Measurements from ENCODE around the gene NEGR1.

NEGR1 gene

DNA sequence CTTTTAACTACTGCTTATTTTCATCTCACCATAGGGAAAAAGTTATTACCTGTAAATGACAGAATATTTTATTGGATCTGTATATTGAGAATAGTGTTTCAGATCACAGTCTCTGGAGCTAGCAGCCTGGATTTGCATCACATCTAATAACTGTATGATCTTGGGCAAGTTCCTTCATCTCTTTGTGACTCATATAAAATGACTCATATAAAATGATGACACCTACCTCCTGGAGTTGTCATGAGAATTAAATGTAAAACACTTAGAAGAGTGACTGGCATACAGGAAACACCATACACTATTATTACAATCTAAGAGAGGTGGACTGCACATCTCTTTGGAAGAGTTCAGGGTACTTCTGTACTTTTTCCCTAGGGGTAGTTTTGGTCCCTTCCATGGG lies 421.3 kb downstream of the NEGR1 start:
- DNase-seq (ENCODE audit: low read depth), result no peak
- TF ChIP-seq, protein P1, sequence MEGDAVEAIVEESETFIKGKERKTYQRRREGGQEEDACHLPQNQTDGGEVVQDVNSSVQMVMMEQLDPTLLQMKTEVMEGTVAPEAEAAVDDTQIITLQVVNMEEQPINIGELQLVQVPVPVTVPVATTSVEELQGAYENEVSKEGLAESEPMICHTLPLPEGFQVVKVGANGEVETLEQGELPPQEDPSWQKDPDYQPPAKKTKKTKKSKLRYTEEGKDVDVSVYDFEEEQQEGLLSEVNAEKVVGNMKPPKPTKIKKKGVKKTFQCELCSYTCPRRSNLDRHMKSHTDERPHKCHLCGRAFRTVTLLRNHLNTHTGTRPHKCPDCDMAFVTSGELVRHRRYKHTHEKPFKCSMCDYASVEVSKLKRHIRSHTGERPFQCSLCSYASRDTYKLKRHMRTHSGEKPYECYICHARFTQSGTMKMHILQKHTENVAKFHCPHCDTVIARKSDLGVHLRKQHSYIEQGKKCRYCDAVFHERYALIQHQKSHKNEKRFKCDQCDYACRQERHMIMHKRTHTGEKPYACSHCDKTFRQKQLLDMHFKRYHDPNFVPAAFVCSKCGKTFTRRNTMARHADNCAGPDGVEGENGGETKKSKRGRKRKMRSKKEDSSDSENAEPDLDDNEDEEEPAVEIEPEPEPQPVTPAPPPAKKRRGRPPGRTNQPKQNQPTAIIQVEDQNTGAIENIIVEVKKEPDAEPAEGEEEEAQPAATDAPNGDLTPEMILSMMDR (conservative IDR thresholded peaks at IDR 0.05; ENCODE audit: low read depth, low read length), result no peak
- H3K4me3 ChIP-seq (ENCODE audit: low read depth, low read length), result no peak overlapping the region

DNA sequence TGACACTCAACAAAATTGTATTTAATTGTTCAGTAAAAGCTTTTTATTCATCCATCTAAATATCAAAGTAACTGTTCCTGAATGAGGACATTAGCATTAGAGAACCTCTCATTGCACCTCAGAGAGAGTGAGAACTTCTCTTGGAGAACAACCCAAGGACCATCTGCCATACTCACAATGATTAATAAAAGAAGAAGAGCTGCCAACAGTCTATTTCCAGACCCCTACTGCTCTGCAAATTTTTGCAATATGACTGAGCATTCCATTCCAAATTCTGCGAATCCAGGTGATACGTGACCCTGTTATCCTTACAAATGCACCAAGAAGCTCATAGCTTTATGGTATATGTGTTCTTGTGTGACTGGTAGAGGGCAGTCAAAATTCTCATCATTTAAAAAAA lies 422.5 kb downstream of the NEGR1 start:
- TF ChIP-seq, protein P1 (conservative IDR thresholded peaks at IDR 0.05; ENCODE audit: low read depth, low read length), result no peak
- no peak overlapping the region for H3K4me3 ChIP-seq (ENCODE audit: low read depth, low read length)
- DNase-seq (ENCODE audit: low read depth), result no peak

DNA sequence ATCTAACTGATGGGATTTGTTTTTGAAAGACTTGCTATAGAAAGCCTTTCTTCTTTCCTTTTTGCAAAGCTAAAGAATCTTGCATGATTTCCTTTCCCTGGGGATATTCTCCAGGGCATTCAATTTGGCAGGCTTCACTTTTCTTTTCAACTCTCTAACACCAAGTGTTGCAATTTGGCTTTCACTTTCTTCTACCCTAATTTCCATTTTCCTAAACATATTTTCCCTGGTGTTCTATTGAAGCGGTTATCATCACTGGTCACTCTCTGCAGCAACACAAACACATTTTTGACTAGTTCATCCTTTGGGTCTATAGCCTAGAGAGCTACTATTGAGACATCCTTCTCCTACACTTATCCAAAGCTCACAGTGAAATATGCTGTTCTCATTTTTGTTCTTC lies 424.5 kb downstream of the NEGR1 start:
- TF ChIP-seq, protein P1 (conservative IDR thresholded peaks at IDR 0.05; ENCODE audit: low read depth, low read length), result no peak
- no peak for DNase-seq (ENCODE audit: low read depth)
- no peak overlapping the region for H3K4me3 ChIP-seq (ENCODE audit: low read depth, low read length)

DNA sequence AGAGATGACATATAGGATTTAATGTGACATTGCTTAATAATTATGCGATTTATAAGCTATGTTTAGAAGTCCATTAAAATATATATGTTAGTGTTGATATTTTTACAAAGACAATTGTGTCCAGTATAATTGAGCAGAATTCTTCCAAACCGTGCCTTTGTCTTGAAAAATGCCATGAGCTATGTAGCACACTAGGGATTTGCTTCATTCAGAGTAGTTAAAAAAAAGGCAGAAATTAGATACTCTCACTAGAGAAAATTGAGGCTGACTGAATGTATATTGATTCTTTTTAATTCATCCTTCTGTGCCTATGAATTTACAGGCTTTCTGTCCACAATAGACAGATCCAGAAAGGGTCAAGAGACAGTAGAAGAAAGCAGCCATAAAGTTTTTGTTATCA lies 429.0 kb downstream of the NEGR1 start:
- TF ChIP-seq, protein P1 (conservative IDR thresholded peaks at IDR 0.05; ENCODE audit: low read depth, low read length), result no peak
- no peak for DNase-seq (ENCODE audit: low read depth)
- no peak overlapping the region for H3K4me3 ChIP-seq (ENCODE audit: low read depth, low read length)

DNA sequence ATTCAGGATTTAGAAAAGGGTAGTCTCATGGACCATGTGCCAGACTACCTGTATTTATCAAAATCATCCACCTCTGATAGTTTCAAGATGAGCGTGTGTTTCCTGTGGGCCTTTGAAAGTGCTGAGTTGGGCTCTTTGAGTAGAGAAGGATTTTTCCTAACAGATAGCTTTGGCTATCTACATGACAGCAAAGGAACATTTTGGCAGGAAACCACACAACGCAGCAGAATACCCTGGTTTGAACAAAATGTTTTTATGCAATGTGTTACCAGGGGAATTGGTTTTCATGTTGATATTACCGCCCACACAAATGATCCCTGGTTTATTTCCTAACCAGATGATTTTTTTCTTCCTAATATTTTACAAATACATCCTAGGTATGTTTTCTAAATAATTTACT lies 431.4 kb downstream of the NEGR1 start:
- TF ChIP-seq, protein P1 (conservative IDR thresholded peaks at IDR 0.05; ENCODE audit: low read depth, low read length), result no peak
- no peak for DNase-seq (ENCODE audit: low read depth)
- H3K4me3 ChIP-seq (ENCODE audit: low read depth, low read length), result no peak overlapping the region

DNA sequence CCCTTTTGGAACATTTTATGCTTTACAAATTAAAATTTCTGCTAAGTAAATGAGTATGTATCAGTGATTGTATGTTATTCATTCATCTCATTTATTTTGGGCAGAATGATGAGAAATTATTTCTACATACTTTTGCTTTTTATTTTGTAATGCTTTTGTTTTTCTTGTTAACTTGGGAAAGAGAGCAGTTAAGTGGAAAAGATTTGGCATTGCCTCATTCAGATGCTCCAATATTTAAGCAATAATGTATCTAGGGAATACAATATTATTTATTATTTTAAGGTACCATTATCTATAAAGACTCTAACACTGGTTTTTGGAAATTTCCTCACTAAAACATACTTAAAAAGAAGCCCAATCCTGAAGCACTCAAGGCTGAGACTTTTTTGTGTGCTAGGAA lies 431.8 kb downstream of the NEGR1 start:
- TF ChIP-seq, protein P1 (conservative IDR thresholded peaks at IDR 0.05; ENCODE audit: low read depth, low read length), result no peak
- no peak overlapping the region for H3K4me3 ChIP-seq (ENCODE audit: low read depth, low read length)
- DNase-seq (ENCODE audit: low read depth), result no peak

DNA sequence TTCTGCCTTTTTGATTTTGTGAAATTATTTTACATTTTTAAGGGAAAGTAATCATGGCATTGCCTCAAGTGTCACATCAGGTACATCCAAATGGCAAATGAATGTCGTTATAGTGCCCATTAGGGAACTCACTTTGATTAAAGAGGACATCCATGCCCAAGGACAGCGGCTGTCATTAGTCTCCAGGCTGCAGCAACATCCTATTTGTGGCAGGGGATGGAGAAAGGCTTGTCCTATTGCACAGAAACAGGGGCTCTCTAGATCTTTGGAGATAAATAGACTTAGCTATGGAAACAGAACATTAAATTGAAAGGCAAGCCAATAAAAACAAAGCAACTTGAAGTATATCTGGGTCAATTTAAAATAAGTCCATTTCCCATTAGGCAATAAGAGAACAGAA lies 439.3 kb downstream of the NEGR1 start:
- TF ChIP-seq, protein P1 (conservative IDR thresholded peaks at IDR 0.05; ENCODE audit: low read depth, low read length), result no peak
- no peak overlapping the region for H3K4me3 ChIP-seq (ENCODE audit: low read depth, low read length)
- no peak for DNase-seq (ENCODE audit: low read depth)

All from choroid plexus epithelial cell (primary cell).